ENCODE results near the gene METTL24.

The METTL24 gene

GRCh38 chr6:110334423-110335180, 23.5 kb downstream of the METTL24 start:
- DNase-seq (ENCODE audit: low spot score) = no peak

- no peak for DNase-seq (ENCODE audit: low spot score)
These were observed 25.9 kb downstream of the METTL24 start for GRCh38 chr6:110332281-110332680.

- DNase-seq (ENCODE audit: low spot score) = no peak
These were observed 26.3 kb downstream of the METTL24 start for GRCh38 chr6:110331816-110332215.

GRCh38 chr6:110331390-110331789, 26.8 kb downstream of the METTL24 start:
- DNase-seq (ENCODE audit: low spot score) = no peak

GRCh38 chr6:110329714-110330436, 28.3 kb downstream of the METTL24 start:
- DNase-seq (ENCODE audit: low spot score) = no peak

- no peak for DNase-seq (ENCODE audit: low spot score)
These were observed 28.8 kb downstream of the METTL24 start for GRCh38 chr6:110329348-110329713.

- no peak for DNase-seq (ENCODE audit: low spot score)
These were observed 29.9 kb downstream of the METTL24 start for GRCh38 chr6:110328259-110328658.

- DNase-seq (ENCODE audit: low spot score) = no peak
These were observed 30.8 kb downstream of the METTL24 start for GRCh38 chr6:110327391-110327790.

GRCh38 chr6:110326609-110327008, 31.5 kb downstream of the METTL24 start:
- DNase-seq (ENCODE audit: low spot score) = no peak

- DNase-seq (ENCODE audit: low spot score) = no peak
These were observed 32.1 kb downstream of the METTL24 start for GRCh38 chr6:110326057-110326456.

- no peak for DNase-seq (ENCODE audit: low spot score)
These were observed 33.0 kb downstream of the METTL24 start for GRCh38 chr6:110325197-110325596.

- DNase-seq (ENCODE audit: low spot score) = no peak
These were observed 33.6 kb downstream of the METTL24 start for GRCh38 chr6:110324548-110324947.

GRCh38 chr6:110323258-110323657, 34.9 kb downstream of the METTL24 start:
- no peak for DNase-seq (ENCODE audit: low spot score)

GRCh38 chr6:110322874-110323242, 35.3 kb downstream of the METTL24 start:
- no peak for DNase-seq (ENCODE audit: low spot score)

- no peak for DNase-seq (ENCODE audit: low spot score)
These were observed 35.8 kb downstream of the METTL24 start for GRCh38 chr6:110322151-110322873.

- no peak for DNase-seq (ENCODE audit: low spot score)
These were observed 37.8 kb downstream of the METTL24 start for GRCh38 chr6:110320307-110320706.

- DNase-seq (ENCODE audit: low spot score) = no peak
These were observed 38.3 kb downstream of the METTL24 start for GRCh38 chr6:110319843-110320242.

- DNase-seq (ENCODE audit: low spot score) = no peak
These were observed 38.8 kb downstream of the METTL24 start for GRCh38 chr6:110319381-110319780.

GRCh38 chr6:110318971-110319370, 39.2 kb downstream of the METTL24 start:
- DNase-seq (ENCODE audit: low spot score) = no peak

GRCh38 chr6:110317646-110318045, 40.5 kb downstream of the METTL24 start:
- DNase-seq (ENCODE audit: low spot score) = no peak

- DNase-seq (ENCODE audit: low spot score) = no peak
These were observed 41.0 kb downstream of the METTL24 start for GRCh38 chr6:110317189-110317588.

GRCh38 chr6:110315869-110316398, 42.2 kb downstream of the METTL24 start:
- DNase-seq (ENCODE audit: low spot score) = no peak

Data from globus pallidus (tissue), 1 donor.